GM18870 (cell line): ENCODE results near the gene NDUFV3.
"Not testable (repeated sequence)": the region's sequence is repeated elsewhere in the genome, so short reads cannot be mapped to it uniquely, and the experiment has no call there.

ENCODE experiments used
- ATAC-seq: cut with Tn5 transposase; IDR thresholded peaks from one replicate; pipeline ENCODE4 v1.9.1; 2021; ENCODE audit warnings: moderate library complexity; ENCODE audit not compliant: unreplicated experiment

NDUFV3 gene

DNA sequence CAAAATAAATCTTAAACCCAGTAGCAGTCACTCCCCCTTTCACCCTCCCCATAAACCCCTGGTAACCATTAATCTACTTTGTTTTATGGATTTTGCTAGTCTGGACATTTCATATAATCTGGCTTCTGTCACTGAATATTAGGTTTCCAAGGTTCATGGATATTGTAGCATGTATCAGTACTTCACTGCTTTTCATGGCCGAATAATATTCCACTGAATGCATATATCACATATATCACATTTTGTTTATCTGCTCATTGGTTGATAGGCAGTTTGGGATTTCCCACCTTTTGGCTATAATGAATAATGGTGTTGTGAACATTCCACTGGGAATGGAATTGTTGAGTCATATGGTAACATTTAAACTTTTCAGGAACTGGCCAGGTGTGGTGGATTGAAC lies 9.2 kb upstream of the NDUFV3 start:
- ATAC-seq: no peak

DNA sequence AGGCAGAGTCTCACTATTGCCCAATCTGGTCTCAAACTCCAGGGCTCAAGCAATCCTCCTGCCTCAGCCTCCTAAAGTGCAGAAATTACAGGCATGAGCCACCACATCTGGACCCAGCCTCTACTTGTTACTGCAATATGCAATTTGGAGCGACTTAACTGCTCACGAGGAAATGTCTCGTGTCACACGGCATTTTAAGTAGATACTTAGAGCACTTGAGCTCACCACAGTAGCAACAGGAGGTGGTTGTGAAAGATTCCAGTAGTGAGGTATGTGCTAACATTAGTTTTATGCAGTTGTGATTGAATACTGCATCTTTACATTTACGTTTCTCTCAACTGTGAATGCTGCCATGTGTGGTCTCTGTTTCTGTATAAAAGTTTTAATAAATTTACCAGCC lies 5.8 kb upstream of the NDUFV3 start:
- no peak for ATAC-seq

DNA sequence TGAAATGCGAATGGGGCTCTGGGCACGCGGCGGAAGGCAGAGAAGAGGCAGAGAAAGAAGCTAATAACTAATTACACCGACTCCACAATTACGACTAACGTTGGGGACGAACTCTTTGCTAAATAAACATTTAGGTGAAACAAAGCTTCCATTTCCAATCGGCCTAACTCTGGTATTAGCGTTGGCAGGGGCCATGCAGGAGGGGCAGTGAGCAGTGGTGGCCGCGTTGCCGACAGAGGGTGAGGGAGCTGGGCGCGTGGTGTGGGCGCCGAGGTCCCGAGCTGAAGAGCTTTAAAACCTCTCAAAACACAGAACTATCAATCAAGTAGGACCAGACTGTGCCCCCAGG lies 553 bp upstream of the NDUFV3 start:
- ATAC-seq: peak; percentile 16

DNA sequence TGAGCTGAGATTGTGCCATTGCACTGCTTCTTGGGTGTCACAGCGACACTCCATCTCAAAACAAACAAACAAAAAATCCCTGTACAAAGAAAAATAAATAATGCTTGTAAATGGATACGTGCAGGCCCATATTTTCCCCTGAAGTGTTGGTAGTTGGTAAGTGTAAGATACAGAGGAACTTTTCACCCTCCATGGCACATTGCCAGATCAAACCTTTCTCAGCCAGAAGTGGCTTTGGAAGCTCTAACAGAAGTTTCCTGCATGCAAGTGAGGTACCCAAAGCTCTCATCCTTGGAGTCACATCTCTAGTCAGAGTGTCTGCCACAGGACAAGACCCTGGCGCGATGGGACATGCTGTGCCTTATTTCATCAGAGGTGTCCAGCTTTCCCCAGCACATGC lies 7.3 kb downstream of the NDUFV3 start:
- no peak for ATAC-seq

DNA sequence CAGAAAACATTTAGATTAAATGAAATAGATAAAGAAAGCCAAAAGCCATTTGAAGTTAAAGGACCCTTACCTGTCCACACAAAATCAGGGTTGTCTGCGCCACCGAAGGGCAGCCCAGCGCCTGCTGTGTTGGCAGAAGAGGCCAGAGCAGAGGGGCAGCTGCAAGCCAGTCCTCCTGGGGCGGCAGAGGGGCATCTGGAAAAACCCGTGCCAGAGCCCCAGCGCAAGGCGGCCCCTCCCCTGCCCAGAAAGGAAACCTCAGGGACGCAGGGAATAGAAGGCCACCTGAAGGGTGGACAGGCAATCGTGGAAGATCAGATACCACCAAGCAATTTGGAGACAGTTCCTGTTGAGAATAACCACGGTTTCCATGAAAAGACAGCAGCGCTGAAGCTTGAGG lies 10.7 kb downstream of the NDUFV3 start:
- no peak for ATAC-seq

DNA sequence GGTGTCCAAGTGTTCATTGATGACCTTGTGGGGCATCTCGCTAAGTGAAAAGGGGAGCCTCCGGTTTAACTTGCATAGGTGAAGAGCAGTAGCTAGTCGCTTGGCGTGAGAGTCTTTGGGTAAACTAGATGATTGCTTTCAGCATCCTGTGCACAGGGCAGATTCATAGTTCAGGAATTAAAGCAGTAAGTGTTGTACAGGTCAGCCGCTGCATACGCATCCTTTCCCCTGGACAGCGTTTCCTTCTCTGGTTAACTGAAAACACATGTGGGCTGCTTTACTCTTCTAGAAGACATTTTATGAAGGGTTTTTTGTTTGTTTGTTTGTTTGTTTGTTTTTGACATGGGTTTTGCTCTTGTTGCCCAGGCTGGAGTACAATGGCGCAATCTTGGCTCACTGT lies 12.1 kb downstream of the NDUFV3 start:
- ATAC-seq: no peak

DNA sequence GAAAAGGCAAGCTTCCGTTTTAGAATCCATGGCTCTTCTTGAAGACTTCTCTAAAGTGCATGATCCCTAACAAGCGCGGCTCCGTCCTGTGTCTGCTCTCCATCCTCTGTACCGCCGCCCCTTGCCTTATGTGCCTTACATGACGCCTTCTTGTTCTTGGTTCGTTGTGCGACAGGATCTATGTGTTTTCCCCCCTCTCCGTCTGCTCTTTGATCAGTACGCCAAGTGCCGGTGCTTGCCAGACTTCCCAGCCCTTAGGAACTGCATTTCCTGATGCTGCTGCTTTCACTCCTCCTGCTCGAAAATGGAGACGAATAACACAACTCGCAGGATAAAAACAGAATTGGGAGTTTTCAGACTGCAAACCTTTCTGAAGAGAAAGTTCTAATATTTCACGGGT lies 13.1 kb downstream of the NDUFV3 start:
- no peak for ATAC-seq

DNA sequence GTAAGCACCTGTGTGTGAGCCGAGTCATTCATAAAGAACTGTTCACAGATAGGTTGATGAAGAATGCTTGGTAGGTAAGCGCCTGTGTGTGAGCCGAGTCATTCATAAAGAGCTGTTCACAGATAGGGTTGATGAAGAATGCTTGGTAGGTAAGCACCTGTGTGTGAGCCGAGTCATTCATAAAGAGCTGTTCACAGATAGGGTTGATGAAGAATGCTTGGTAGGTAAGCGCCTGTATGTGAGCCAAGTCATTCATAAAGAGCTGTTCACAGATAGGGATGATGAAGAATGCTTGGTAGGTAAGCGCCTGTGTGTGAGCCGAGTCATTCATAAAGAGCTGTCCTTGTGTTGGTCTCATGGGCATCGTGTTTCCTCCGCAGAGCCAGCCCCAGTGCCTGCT lies 15.4 kb downstream of the NDUFV3 start:
- not testable (repeated sequence) for ATAC-seq

DNA sequence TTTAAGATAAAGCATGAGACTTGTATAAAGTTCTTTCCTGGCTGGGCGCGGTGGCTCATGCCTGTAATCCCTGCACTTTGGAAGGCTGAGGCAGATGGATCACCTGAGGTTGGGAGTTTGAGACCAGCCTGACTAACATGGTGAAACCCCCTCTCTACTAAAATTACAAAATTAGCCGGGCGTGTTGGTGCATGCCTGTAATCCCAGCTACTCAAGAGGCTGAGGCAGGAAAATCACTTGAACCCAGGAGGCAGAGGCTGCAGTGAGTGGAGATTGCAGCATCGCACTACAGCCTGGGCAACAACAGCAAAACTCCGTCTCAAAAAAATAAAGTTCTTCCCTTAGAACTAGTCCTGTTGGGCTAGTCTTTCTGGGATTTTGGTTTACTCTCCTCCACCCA lies 18.8 kb downstream of the NDUFV3 start:
- ATAC-seq: not testable (repeated sequence)

DNA sequence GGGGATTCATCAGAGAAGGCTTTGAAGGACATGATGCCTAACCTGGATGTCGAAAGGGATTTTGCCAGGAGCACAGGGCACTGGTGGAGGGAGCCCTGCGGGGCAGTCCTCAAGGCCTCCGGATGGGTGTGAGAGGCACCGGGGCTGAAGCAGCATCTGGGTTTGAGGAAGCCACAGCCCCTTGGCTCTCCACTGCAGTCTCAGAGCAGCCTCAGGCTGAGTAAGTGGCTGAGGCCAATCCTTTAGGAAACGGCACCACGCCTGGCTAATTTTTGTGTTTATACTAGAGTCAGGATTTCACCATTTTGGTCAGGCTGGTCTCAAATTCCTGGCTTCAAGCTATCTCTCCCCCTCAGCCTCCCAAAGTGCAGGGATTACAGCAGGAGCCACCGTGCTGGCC lies 20.4 kb downstream of the NDUFV3 start:
- ATAC-seq: no peak

DNA sequence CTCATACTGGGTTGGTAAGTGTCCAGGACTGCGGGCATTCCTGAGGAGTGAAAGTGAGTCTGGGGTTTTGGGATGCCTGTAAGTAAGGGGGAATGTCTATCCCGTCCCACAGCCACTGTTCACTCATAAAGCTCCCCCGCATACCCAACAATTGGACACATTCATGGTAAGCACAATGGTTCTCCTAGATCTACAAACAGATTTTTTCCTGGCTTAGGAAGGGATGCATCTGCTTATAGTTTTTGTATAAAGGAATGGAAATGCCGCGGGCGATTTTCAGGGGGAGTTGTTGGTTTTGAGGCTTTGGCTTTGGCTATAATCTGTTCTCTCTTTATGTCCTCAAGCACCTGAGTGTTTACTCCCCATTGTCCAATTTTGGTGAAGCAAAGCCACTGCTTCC lies 25.2 kb downstream of the NDUFV3 start:
- ATAC-seq: no peak

DNA sequence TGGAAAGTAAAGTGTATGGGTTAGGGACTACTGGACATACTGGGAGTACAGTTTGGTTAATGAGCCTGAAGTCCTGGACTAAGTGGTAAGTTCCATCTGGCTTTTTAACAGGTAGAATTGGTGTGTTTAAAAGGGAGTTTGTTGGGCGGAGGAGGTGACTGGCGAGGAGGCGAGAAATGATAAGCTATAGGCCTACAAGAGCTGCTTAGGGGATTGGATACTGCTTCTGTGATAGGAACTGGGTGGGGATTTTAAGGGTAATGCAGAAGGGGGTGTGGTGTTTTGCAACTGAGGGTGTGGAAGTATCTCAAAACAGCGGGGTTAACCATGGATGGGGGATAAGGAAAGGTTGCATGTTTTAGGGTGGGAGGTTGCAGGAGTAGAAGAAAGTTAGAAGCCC lies 28.8 kb downstream of the NDUFV3 start:
- ATAC-seq: no peak

DNA sequence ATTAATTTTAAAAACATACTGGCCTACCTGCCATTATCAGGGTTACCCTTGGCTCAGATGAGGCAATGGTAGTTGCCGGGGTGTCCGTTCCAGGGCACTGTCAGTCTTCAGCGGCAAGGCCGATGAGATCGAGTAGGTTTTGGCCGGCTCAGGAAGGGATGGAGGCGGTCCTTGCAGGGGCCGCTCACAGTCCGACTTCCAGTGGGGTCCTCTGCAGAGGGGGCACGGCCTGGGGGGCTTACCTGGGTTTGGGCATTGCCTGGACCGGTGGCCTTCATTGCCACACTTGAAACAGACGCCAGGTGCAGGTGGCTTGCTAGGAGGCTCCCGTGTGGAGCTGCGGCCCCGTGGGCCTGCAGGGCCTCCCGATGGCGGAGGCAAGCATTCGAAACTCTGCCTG lies 29.8 kb downstream of the NDUFV3 start:
- ATAC-seq: no peak

DNA sequence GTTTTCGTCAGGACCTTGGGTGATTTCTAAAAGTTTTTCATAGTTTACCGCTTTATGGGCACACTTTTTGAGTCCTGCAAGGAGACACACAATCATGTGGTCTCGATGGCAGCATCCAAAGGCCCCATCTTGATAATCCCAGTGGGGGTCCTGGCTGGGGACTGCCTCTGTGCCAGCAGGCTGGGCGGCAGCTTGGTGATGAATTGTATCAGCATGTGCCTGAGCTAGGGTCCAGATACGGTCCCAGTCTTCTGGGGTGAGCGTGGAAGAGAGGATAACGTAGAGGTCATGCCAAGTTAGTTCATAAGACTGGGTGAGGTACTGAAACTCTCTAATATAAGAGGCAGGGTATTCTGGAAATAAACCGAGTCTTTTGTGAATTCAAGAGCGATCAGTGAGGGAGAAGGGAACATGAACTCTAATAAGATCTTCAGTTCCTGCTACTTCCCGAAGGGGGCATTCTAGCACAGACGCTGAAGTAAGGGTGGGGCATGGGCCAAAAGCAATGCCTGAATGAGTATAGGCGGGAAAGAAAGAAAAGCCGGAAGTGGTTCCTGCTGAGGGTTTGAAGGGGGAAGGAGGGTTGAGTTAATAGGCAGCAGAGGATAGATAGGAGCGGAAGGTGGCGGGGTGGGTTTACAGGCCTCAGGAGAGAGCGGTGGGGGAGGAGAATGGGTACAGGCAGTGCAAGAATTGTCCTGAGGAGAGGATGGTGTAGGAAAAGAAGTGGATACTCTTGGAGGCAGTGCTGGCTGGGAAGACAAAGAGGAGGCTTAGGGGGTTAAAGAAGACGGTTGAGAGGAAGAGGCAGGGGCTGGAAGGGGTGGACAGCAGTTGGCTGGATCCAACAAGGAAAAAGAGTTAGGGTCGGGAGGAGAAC lies 30.7 kb downstream of the NDUFV3 start:
- ATAC-seq: no peak

DNA sequence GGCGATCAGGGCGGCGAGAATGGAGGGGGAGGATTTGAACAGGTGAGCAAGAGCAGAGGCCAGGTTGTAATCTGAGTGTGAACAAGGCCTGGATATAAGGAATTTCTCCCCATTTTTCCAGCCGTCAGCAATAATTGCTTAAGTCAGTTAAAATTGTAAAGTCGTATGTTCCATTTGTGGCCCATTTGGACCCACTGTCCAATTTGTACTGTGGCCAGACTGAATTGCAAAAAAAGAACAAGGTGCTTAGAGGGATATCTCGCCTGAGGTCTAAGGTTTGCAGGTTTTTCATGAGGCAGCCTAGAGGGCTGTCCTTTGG lies 31.3 kb downstream of the NDUFV3 start:
- ATAC-seq: no peak

DNA sequence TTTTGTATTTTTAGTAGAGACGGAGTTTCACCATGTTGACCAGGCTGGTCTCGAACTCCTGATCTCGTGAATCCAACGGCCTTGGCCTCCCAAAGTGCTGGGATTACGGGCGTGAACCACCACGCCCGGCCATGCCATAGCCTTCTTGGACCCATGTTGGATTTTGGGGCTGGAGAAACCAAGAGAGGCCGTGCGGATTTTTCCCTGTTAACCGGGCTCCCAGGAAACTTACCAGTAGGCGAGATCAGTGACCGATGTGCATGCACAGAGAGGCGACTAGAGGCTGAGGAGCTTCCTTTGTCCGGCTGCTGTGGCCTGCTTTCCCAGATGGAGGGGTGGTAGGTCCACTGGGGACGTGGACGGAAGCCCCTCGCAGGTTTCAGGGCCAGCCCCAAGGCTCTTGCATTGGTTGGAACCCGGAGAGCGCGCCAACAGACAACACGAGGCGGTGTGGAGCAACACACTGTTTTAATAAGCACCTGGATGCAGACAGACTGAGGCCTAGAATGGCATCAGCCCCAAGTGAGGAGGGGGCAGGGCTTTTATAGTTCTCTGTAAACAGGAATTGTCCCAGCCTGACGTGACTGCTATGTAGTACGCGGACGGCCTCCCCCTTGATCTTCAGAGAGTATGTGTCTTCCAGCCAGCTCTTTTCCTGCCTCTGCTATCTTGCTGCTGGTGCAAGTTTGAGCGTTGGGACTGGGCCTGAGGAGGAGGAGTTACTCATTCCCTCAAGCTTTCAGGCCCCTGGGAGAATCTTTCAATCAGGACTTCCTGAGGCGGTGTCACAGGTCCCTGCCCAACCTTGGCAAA lies 32.2 kb downstream of the NDUFV3 start, which contains the start of gene ERVH48-1:
ERVH48-1 (minus strand) TSS at position 517 of the 813 bp plus-strand sequence. CDS start 6,624 bp downstream, outside the sequence.
- ATAC-seq: no peak

DNA sequence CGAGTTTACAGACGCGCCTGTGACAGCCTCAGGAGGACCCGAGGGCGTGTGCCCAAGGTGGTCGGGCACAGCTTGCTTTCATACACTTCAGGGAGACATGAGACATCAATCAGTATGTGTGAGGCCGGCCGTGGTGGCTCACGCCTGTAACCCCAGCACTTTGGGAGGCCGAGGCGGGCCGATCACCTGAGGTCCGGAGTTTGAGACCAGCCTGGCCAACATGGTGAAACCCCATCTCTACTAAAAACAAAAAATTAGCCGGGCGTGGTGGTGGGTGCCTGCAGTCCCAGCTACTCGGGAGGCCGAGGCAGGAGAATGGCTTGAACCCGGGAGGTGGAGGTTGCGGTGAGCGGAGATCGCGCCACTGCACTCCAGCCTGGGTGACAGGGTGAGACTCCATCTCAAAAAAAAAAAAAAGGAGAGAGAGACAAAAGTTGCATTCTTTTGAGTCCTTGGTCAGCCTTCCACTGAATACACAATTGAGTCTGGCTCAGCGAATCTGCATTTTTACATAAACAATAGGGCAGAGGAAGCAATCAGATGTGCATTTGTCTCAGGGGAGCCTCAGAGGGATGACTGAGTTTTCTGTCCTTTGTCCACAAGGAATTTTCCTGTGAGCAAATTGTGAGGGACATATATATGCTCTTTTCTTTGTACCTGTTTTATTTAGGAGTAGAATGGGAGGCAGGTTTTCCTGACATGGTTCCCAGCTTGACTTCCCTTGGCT lies 34.5 kb downstream of the NDUFV3 start:
- not testable (repeated sequence) for ATAC-seq

DNA sequence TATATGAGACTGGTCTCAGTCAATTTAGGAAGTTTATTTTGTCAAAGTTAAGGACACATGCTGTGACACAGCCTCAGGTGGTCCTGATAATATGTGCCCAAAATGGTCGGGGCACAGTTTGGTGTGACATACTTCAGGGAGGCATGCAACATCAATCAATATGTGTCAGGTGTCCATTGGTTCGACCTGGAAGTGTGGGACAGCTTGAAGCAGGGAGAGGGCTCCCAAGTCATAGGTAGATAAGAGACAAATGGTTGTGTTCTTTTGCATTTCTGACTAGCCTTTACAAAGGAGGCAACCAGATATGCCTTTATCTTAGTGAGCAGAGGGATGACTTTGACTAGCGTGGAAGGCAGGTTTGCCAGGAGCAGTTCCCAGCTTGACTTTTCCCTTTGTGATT lies 36.9 kb downstream of the NDUFV3 start:
- no peak for ATAC-seq

DNA sequence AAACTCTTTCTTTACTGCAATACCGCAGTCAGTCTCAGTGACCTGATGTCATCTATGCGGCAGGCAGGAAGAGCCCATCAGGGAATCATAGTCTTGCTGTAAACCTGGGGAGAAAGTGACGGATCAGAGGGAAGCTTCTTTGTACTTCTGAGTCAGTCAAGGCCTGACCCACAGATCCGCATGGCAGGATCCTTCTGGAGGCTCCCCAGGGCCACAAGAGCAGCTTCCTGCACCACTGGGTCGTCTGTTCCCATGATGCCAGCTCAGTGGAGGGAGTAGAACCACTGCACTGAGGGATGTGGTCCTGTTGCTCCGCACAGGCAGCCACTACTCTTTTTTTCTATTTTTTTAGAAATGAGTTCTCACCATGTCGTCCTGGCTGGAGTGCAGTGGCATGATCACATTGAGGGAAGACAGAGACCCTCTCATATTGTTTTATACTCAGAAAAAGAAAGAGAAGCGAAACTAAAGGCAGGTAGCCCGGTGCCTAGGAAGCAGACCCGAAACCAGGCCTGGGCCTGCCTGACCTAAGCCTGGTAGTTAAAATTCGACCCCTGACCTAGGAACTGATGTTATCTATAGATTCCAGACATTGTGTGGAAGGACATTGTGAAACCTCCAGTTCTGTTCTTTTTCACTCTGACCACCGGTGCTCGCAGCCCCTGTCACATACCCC lies 38.6 kb downstream of the NDUFV3 start:
- ATAC-seq: no peak

DNA sequence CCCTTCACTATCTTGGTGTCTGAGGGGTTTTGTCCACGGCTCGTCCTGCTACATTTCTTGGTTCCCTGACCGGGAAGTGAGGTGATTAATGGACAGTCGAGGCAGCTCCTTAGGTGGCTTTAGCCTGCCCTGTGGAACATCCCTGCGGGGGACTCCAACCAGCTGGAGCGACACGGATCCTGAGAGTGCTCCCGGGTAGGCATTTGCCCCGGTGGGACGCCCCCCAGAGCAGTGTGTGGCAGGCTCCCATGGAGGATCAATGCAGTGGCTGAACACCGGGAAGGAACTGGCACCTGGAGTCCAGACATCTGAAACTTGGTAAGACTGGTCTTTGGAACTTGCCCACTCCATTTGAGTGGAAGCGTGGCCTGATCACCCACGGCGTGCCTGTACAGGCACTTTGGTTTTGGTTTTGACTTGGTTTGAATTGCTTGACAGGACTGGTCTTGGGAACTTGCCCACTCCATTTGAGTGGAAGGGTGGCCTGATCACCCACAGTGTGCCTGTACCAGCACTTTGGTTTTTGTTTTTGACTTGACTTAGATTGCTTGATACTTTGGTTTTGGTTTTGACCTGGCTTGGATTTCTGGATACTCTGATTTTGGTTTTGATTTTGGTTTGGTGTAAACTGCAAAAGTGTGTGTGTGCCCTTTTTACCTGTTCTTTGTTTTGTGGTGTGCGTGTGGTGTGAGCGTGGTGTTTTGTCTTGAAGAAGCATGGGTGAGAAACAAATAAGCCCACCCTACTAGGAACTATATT lies 39.4 kb downstream of the NDUFV3 start:
- not testable (repeated sequence) for ATAC-seq
